ENCODE measurements around the gene MAFG.

MAFG gene

GRCh38 chr17:81868674-81869220 lies 58.8 kb downstream of the MAFG start:
- no peak for DNase-seq (ENCODE audit: low read depth in 2 of 2)

Measured in stimulated activated CD8-positive, alpha-beta memory T cell treated with anti-CD3 and anti-CD28 coated beads, Interleukin-2, amount 100 ng/mL, for 48 hours (primary cell).